Spleen (tissue), 11 donors: ENCODE results near the gene TPSD1. TPM values are rescaled to one million over a fixed set of nuclear protein-coding genes. Genes with fewer than 3 reads are reported as not detected.
"Not testable (repeated sequence)": the region's sequence is repeated elsewhere in the genome, so short reads cannot be mapped to it uniquely, and the experiment has no call there.

Source experiments
- DNase-seq: peaks from one replicate; pipeline ENCODE4 v3.0.0-alpha.2; 2020
- H3K27ac ChIP-seq, 8 donors: fragments of 200-600 bp; sonication (generic) in 7 of 8; 1 replicate in 4 of 8; 2 replicates in 4 of 8; pipeline versions ENCODE4 v1.5.0 to v1.8.0; 2016 to 2021; ENCODE audit warnings: inconsistent platforms in 4 of 8, mild to moderate bottlenecking in 4 of 8, moderate library complexity in 1 of 8
- H3K27me3 ChIP-seq, 7 donors: fragments of 200-600 bp; sonication (generic) in 6 of 7; replicated peaks in 1 of 7; 1 replicate in 4 of 7; 2 replicates in 3 of 7; pipeline versions ENCODE4 v1.5.0 to v1.8.0; 2016 to 2021; ENCODE audit warnings: inconsistent platforms in 3 of 7, mild to moderate bottlenecking in 1 of 7
- H3K36me3 ChIP-seq, 6 donors: fragments of 200-600 bp; sonication (generic) in 5 of 6; 1 replicate in 4 of 6; 2 replicates in 2 of 6; pipeline versions ENCODE4 v1.5.0 to v1.8.0; 2016 to 2021; ENCODE audit warnings: inconsistent platforms in 2 of 6
- H3K4me1 ChIP-seq, 6 donors: fragments of 200-600 bp; sonication (generic) in 5 of 6; 1 replicate in 3 of 6; 2 replicates in 3 of 6; pipeline versions ENCODE4 v1.5.0 to v1.8.0; 2016 to 2021; ENCODE audit warnings: inconsistent platforms in 3 of 6
- H3K4me3 ChIP-seq, 8 donors: fragments of 200-600 bp; sonication (generic) in 7 of 8; 1 replicate in 4 of 8; 2 replicates in 4 of 8; pipeline versions ENCODE4 v1.5.0 to v1.8.0; 2016 to 2021; ENCODE audit warnings: inconsistent platforms in 4 of 8, mild to moderate bottlenecking in 4 of 8, moderate library complexity in 2 of 8
- H3K9me3 ChIP-seq, 8 donors: fragments of 200-600 bp; sonication (generic) in 7 of 8; 1 replicate in 4 of 8; 2 replicates in 4 of 8; pipeline versions ENCODE4 v1.5.0 to v1.8.0; 2016 to 2021; ENCODE audit warnings: inconsistent platforms in 4 of 8
- POLR2A ChIP-seq, 3 donors: fragments of 450-650 bp; IDR thresholded peaks; one replicate each; pipeline ENCODE4 v1.5.1; 2017; ENCODE audit warnings: antibody characterized with exemption in 3 of 3, mild to moderate bottlenecking in 1 of 3
- POLR2AphosphoS5 ChIP-seq, 3 donors: sonication (generic); formaldehyde crosslinking; IDR thresholded peaks; one replicate each; pipeline ENCODE4 v1.5.1; 2017; ENCODE audit warnings: antibody characterized with exemption in 3 of 3
- WGBS, 5 donors: extraction: QIAGEN DNeasy Blood & Tissue Kit in 3 of 5; methylation state at CpG; one replicate each; pipeline versions ENCODE4 v1.1.5 to v1.1.7; 2013 to 2018; 5-methylcytosine and 5-hydroxymethylcytosine counted together
- intact Hi-C: fragments of 100-400 bp; cut with DNase I; formaldehyde crosslinking; loops from one replicate; pipeline ENCODE4 v1.15.0; 2023; ENCODE audit warnings: low total_unique reads
- polyA plus RNA-seq, 3 donors: library from polyadenylated mRNA; stranded (reverse); fragments of 200-250 nt; gene quantifications; one replicate each; pipeline ENCODE4 v1.2.1, GENCODE V29; 2013
- total RNA-seq, 7 donors: library from RNA; depleted of rRNA in 3 of 7; stranded (reverse); fragments of >200 nt in 3 of 7; fragmentation: NEBNext Ultra II Directional in 4 of 7; extraction: Animal tissue kit (Norgen Biotek cat#: 25700) in 4 of 7; gene quantifications; one replicate each; pipeline versions ENCODE4 v1.1.0 to v1.2.1, GENCODE V29; 2016 to 2021
- TF ChIP-seq, protein P1 (sequence below), 11 experiments: fragments of 200-600 bp in 7 of 11; fragments of 450-650 bp in 4 of 11; sonication (generic) in 4 of 11; IDR thresholded peaks in 8 of 11; conservative IDR thresholded peaks in 3 of 11; 1 replicate in 7 of 11; 2 replicates in 4 of 11; pipeline versions ENCODE4 v1.4.0 to v1.8.0; 2016 to 2021; ENCODE audit warnings: antibody characterized with exemption in 11 of 11, inconsistent platforms in 4 of 11, mild to moderate bottlenecking in 1 of 11
- donor health status: healthy with polysubstance abuse.
- donor health status: DM: no; HTN: no; CAD: no; lungs with moderate emphysema.
- donor health status: DM: no; HTN: no; CAD: no.
- donor health status: Bipolar disorder and iron deficiency.
- donor health status: healthy.
- donor health status: DM: no; HTN: no; CAD: no.
- donor health status: DM: yes; HTN: yes; CAD: no.

The TPSD1 gene
- total and polyA plus RNA-seq, 10 donors, result 0.11 to 0.76 TPM; not detected in 8

DNA sequence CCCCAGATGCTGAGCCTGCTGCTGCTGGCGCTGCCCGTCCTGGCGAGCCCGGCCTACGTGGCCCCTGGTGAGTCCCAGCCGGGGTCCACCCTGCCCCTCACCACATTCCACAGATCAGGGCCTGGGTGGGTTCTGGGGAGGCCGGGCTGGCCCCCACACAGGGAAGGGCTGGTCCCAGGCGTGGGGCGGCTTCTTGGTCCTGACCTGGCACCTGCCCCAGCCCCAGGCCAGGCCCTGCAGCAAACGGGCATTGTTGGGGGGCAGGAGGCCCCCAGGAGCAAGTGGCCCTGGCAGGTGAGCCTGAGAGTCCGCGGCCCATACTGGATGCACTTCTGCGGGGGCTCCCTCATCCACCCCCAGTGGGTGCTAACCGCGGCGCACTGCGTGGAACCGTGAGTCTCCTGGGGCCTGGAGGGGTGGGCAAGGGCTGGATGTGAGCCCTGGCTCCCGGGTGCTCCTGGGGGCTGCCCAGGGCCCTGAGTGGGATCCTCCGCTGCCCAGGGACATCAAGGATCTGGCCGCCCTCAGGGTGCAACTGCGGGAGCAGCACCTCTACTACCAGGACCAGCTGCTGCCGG lies 516 bp downstream of the TPSD1 start:
- Histone ChIP-seq H3K27me3 (peaks cover 0 to 62% (median 35%) of the 10 kb centered on the region in 7 donors), H3K4me1 (peaks cover 0 to 17% (median 9%) of the 10 kb centered on the region in 6 donors)
- H3K27ac ChIP-seq, intact Hi-C loops, H3K9me3 ChIP-seq, H3K4me3 ChIP-seq, H3K36me3 ChIP-seq: not testable (repeated sequence)
- WGBS, 5 donors, result 78 to 88% (median 83%) methylated on average over 4 to 23 of the region's 23 CpGs
- DNase-seq, result peak; percentile 66

DNA sequence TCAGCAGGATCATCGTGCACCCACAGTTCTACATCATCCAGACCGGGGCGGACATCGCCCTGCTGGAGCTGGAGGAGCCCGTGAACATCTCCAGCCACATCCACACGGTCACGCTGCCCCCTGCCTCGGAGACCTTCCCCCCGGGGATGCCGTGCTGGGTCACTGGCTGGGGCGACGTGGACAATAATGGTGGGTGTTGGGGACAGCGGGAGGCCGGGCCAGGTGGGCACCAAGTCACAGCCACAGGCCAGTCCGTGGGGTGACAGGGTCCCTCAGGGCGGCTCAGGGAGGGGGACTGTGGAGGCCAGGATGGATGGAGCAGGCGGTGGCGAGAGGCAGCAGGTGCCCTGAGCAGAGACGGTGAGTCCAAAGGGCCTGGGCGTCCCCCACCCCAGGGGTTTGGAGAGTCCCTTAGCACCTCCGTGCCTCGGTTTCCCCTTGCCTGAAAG lies 1.0 kb downstream of the TPSD1 start:
- Histone ChIP-seq H3K9me3 (no peaks in the 10 kb centered on the region), H3K4me3 (no peak overlapping the region), H3K27ac (no peak overlapping the region), H3K27me3 (peaks cover 0 to 67% (median 40%) of the 10 kb centered on the region in 7 donors), H3K4me1 (peaks cover 0 to 20% (median 9%) of the 10 kb centered on the region in 6 donors), H3K36me3 (no peaks in the 10 kb centered on the region)
- intact Hi-C loops, result no loop called here
- 65 to 86% (median 82%) methylated on average over 11 to 22 of the region's 22 CpGs for WGBS, 5 donors
- TF ChIP-seq POLR2A (IDR thresholded peaks at IDR 0.05) (no peak), POLR2AphosphoS5 (IDR thresholded peaks at IDR 0.05) (no peak)
- TF ChIP-seq, protein P1, sequence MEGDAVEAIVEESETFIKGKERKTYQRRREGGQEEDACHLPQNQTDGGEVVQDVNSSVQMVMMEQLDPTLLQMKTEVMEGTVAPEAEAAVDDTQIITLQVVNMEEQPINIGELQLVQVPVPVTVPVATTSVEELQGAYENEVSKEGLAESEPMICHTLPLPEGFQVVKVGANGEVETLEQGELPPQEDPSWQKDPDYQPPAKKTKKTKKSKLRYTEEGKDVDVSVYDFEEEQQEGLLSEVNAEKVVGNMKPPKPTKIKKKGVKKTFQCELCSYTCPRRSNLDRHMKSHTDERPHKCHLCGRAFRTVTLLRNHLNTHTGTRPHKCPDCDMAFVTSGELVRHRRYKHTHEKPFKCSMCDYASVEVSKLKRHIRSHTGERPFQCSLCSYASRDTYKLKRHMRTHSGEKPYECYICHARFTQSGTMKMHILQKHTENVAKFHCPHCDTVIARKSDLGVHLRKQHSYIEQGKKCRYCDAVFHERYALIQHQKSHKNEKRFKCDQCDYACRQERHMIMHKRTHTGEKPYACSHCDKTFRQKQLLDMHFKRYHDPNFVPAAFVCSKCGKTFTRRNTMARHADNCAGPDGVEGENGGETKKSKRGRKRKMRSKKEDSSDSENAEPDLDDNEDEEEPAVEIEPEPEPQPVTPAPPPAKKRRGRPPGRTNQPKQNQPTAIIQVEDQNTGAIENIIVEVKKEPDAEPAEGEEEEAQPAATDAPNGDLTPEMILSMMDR (IDR thresholded peaks at IDR 0.05 in 8 of 11, conservative IDR thresholded peaks at IDR 0.05 in 3 of 11), result no peak
- DNase-seq, result no peak

DNA sequence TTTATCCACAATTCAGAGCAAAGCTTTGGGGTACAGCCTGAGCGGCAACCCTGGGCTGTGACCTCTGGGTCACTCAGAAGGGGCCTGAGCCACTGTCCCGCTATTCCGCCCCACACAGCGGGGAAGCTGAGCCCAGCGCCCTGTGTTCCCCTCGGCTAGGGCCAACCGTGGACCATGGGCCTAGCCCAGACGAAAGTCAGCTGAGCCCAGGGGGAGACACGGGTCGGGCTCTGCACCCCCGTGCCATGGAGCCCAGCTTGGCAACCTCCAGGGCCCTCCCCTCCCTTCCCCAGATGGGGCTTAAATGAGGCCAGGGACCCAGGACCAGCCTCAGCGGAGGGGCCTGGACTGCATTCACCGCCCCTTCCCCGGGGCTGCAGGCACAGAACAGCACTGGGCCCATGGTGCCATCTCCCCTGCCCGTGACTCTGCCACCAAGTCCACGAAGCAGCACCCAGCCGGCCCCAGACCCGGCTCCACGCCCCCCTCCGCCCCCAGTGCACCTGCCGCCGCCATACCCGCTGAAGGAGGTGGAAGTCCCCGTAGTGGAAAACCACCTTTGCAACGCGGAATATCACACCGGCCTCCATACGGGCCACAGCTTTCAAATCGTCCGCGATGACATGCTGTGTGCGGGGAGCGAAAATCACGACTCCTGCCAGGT lies 1.8 kb downstream of the TPSD1 start:
- DNase-seq, result peak; percentile 71
- Histone ChIP-seq H3K27ac (no peak overlapping the region), H3K36me3 (no peaks in the 10 kb centered on the region), H3K9me3 (no peaks in the 10 kb centered on the region), H3K4me3 (no peak overlapping the region), H3K4me1 (peaks cover 0 to 20% (median 9%) of the 10 kb centered on the region in 6 donors), H3K27me3 (peaks cover 0 to 75% (median 48%) of the 10 kb centered on the region in 7 donors)
- intact Hi-C loops, result no loop called here
- TF ChIP-seq, protein P1 (IDR thresholded peaks at IDR 0.05 in 8 of 11, conservative IDR thresholded peaks at IDR 0.05 in 3 of 11), result no peak
- WGBS, 5 donors, result 77 to 83% (median 81%) methylated on average over 23 to 34 of the region's 34 CpGs

DNA sequence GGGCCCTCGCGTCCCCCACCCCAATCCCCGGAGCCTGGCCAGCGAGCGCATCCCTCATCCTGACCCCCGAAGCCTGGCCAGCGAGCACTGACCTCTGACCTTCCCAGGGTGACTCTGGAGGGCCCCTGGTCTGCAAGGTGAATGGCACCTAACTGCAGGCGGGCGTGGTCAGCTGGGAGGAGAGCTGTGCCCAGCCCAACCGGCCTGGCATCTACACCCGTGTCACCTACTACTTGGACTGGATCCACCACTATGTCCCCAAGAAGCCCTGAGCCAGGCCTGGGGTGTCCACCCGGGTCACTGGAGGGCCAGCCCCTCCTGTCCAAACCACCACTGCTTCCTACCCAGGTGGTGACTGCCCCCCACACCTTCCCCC lies 2.3 kb downstream of the TPSD1 start:
- H3K27me3 ChIP-seq, result peaks cover 0 to 80% (median 54%) of the 10 kb centered on the region in 7 donors
- no peaks in the 10 kb centered on the region for H3K36me3 ChIP-seq
- intact Hi-C loops, result no loop called here
- no peak for DNase-seq
- no peaks in the 10 kb centered on the region for H3K9me3 ChIP-seq
- 66 to 83% (median 74%) methylated on average over 7 to 12 of the region's 12 CpGs for WGBS, 5 donors
- H3K4me3 ChIP-seq, result no peak overlapping the region
- H3K4me1 ChIP-seq, result peaks cover 0 to 20% (median 9%) of the 10 kb centered on the region in 6 donors
- H3K27ac ChIP-seq, result no peak overlapping the region
- TF ChIP-seq POLR2A (IDR thresholded peaks at IDR 0.05), result no peak
- TF ChIP-seq POLR2AphosphoS5 (IDR thresholded peaks at IDR 0.05), result no peak
- TF ChIP-seq, protein P1 (IDR thresholded peaks at IDR 0.05 in 8 of 11, conservative IDR thresholded peaks at IDR 0.05 in 3 of 11), result no peak
